ENCODE results near the gene SETD1A.
A peak's percentile ranks its signal among the peaks of the same experiment; 100 is the strongest.
"Not testable (repeated sequence)": the region's sequence is repeated elsewhere in the genome, so short reads cannot be mapped to it uniquely, and the experiment has no call there.

The SETD1A gene

DNA sequence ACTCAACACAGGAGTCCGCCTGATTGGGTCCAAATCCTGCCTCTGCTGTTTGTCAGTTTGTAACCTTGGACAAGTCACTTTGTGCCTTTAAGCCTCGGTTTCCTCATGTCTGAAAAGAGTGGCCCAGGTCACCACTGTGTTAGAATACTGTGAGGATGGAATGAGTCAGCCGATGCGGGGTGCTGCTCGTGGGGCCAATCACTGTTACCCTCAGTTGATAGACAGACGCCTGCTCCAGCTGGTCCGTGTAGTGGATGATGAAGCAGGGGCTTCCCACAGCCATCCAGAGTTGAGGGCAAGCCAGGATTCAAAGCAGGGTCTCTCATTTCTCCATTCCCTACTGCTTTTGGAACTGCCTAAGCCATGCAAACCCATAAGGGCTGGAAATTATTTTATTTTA, 28.4 kb upstream of the SETD1A start:
- DNase-seq (ENCODE audit: low read depth in 2 of 2) = no peak

DNA sequence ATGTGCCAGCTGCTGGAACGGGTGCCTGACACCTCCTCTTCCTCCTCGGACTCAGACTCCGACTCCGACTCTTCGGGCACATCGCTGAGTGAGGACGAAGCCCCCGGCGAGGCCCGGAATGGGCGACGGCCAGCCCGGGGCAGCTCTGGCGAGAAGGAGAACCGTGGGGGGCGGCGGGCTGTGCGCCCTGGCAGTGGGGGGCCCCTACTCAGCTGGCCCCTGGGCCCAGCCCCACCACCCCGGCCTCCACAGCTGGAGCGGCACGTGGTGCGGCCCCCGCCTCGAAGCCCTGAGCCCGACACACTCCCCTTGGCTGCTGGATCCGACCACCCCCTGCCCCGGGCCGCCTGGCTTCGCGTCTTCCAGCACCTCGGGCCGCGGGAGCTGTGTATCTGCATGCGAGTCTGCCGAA, 27.4 kb upstream of the SETD1A start:
- DNase-seq (ENCODE audit: low read depth in 2 of 2) = no peak

- no peak for DNase-seq (ENCODE audit: low read depth in 2 of 2)
Observed at GRCh38 chr16:30931068-30931650, 26.4 kb upstream of the SETD1A start.

- no peak for DNase-seq (ENCODE audit: low read depth in 2 of 2)
Observed at GRCh38 chr16:30934827-30935557, 22.6 kb upstream of the SETD1A start.

DNA sequence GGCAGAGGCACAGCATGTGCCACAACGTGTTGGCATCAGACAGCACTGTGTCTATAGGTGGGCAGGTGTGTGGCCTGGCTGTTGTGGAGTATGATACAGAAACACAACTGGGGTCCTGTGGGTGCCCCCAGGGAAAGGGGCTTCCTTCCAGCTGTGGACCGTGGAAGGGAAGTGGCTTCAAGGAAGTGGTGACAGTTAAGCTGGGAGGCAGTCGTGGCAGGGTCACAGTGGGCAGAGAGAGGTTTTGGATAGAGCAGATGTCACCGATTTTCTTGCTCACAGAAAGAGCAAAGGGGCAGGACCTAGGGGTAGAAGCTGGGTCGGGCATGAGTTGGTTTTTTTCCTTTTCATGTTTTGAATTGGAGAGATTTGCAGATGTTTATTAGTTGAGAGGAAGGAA, 19.9 kb upstream of the SETD1A start:
- no peak for DNase-seq (ENCODE audit: low read depth in 2 of 2)

- DNase-seq (ENCODE audit: low read depth in 2 of 2) = not testable (repeated sequence)
Observed at GRCh38 chr16:30939571-30939970, 18.0 kb upstream of the SETD1A start.

GRCh38 chr16:30941600-30942425, 15.7 kb upstream of the SETD1A start:
- DNase-seq (ENCODE audit: low read depth in 2 of 2) = peak in 1 of 2 donors; percentile 58

GRCh38 chr16:30942426-30942806, 15.1 kb upstream of the SETD1A start:
- DNase-seq (ENCODE audit: low read depth in 2 of 2) = no peak

DNA sequence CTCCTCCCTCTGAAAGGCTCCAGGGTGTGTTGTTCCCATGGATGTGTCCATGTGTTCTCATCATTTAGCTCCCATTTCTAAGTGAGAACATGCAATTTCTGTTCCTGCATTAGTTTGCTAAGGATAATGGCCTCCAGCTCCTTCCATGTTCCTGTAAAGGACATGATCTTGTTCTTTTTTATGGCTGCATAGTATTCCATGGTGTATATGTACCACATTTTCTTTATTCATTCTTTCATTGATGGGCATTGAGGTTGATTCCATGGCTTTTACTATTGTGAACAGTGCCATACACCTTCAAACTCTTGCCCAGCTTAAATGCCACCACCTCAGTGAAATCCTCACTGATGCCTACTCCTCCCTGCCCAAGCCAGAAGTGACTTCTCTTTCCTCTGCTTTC, 13.2 kb upstream of the SETD1A start:
- DNase-seq (ENCODE audit: low read depth in 2 of 2) = no peak

- no peak for DNase-seq (ENCODE audit: low read depth in 2 of 2)
Observed at GRCh38 chr16:30946671-30947540, 10.6 kb upstream of the SETD1A start.

- DNase-seq (ENCODE audit: low read depth in 2 of 2) = no peak
Observed at GRCh38 chr16:30947541-30947858, 10.1 kb upstream of the SETD1A start.

DNA sequence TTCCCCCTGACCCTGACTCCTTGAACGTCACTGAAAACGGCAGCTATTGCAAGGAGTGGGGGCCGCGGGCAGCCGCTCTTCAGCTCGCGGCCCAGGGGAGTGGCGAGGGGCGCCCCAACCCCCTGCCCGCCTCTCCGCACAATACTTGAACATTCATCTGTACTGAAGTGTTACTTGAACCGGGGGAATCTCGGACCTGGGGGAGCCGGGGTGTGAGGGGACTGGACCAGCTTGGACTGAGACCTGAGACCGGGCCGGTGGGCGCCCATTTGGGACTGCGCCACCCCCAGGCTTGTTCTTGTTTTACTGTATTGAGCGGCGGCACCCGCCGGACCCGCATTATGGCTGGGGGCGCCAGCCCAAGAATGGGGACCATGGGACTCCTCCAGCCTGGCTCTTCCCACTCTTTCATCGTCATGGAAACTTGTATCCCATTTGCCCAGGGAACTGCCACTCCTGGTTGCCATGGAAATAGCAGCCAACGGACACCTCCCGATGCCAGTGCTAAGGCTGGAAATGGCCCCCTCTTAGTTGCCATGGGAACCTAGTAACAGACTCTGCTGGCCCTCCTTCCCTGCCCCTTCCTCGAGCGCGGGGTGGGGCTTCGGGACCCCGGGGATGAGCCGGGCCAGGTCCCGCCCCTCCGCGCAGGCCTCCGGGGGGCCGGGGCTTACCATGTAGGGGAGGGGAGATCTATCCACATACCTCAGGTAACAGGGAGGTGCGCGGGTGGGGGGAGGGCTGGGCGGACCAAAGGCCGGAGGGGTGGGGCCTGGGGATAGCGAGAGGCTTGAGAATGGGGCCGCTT, 9.5 kb upstream of the SETD1A start:
- DNase-seq (ENCODE audit: low read depth in 2 of 2) = no peak

GRCh38 chr16:30948667-30949649, 8.6 kb upstream of the SETD1A start, which contains the start of gene ORAI3:
Gene ORAI3 (plus strand): TSS chr16:30949068. CDS start chr16:30949290, 222 bp downstream.
- no peak for DNase-seq (ENCODE audit: low read depth in 2 of 2)

DNA sequence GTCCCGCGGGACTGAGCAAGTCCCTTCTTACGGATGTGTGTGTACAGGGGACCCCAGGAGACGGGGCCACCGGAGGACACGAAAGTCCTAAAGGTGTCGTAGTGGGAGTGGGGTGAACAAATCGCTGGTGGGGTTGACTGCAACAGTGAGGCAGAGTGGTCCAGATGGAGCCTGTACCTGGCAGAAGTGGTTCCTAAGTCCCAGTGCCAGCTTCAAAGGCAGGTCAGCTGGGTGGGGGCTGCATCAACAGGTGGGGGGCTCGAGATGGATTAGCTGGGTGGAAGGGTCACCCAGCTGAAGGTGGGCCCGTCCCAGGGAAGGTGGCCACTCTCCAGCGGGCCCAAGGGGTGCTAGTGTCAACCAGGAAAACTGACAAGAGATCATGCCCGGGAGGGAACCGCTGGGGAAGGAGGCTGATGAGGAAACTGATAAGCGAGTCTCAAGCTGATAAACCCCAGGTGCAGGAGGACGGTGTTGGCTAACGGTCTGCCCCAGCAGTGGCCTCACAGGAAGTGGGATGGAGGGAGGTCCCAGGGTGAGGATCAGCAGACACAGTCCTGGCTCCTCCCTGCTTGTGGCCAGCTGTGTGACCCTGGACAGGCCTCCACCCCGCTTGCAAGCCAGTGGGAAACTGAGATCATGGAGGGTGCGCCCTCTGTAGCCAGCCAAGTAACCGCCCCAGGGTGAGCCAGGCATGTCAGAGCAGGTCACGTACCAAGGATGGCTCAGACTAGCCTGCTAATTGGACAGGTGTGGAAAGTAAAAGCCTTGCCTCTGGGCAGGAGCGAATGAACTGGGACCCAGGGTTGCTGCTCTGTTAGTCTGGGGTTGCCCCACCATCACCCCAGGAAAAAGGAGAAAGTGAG, 7.7 kb upstream of the SETD1A start:
- DNase-seq (ENCODE audit: low read depth in 2 of 2) = no peak

DNA sequence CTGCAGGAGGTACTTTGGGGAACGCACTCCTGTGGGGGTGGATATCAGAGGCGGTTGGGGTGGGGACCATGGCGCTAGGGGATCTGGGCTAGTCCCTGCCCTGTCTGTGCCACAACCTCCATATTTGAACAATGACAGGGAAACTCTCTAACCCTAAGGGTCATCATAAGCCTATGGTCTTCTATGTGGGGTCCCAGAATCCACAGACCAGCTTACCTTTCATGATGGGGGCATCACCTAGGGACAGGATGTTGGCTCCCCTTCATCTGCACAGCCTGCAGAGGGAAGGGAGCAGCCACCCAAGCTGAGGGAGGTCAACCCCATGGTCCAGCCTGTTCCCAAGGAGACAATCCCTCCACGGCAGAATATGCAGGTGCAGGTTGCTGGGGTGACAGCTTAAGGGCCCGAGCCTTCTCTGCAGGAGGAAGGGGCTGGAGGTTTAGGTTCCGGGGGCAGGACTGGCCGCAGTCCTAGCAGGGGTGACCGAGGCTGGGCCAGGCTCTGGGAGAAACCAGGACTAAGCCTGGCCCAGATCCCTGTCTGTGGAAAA, 7.0 kb upstream of the SETD1A start:
- no peak for DNase-seq (ENCODE audit: low read depth in 2 of 2)

DNA sequence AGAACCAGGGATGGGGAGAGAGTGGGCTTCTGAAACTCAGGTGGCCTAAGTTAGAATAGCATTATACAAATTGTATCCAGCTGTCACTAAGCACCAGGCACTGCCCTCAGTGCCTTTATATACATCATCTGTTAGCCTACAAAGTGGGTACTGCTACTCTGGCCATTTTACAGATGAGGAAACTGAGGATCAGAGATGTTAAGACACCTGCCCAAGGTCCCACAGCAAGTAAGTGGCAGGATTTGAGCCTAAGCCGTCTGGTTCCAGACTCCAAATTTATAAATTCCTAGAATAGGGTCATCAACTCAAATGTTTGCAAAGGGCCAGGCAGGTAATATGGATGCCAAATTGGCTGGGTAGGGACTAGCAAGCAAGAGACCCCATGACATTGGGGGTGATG, 6.4 kb upstream of the SETD1A start:
- no peak for DNase-seq (ENCODE audit: low read depth in 2 of 2)

DNA sequence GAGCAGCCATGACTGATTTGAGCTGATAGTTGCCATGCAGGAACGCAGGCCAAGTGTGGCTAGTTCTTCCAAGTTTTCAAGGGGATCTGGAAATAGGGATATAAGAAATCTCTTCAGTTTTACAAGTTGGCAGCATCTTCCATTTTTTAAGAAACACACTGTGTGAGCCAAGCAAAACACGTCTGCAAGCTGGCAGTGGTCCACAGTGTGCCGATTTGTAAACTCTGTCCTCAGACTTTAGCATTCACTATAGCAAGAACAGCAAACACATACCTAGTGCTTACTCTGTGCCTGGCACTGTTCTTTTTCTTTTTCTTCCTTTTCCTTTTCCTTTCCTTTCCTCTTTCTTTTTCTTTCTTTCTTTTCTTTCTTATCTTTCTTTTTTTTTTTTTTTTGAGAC, 5.8 kb upstream of the SETD1A start:
- DNase-seq (ENCODE audit: low read depth in 2 of 2) = no peak

- no peak for DNase-seq (ENCODE audit: low read depth in 2 of 2)
Observed at GRCh38 chr16:30953111-30953510, 4.4 kb upstream of the SETD1A start.

Data from stimulated activated CD8-positive, alpha-beta memory T cell treated with anti-CD3 and anti-CD28 coated beads, Interleukin-2, amount 100 ng/mL, for 48 hours (primary cell).